ENCODE measurements around the gene SCAPER. TPM values are rescaled to one million over a fixed set of nuclear protein-coding genes. Genes with fewer than 3 reads are reported as not detected.

Gene SCAPER
- total and polyA plus RNA-seq, 2 donors (not counting 1 experiment from before 2014, with no cell fraction given), result 8.3 to 61.6 TPM

DNA sequence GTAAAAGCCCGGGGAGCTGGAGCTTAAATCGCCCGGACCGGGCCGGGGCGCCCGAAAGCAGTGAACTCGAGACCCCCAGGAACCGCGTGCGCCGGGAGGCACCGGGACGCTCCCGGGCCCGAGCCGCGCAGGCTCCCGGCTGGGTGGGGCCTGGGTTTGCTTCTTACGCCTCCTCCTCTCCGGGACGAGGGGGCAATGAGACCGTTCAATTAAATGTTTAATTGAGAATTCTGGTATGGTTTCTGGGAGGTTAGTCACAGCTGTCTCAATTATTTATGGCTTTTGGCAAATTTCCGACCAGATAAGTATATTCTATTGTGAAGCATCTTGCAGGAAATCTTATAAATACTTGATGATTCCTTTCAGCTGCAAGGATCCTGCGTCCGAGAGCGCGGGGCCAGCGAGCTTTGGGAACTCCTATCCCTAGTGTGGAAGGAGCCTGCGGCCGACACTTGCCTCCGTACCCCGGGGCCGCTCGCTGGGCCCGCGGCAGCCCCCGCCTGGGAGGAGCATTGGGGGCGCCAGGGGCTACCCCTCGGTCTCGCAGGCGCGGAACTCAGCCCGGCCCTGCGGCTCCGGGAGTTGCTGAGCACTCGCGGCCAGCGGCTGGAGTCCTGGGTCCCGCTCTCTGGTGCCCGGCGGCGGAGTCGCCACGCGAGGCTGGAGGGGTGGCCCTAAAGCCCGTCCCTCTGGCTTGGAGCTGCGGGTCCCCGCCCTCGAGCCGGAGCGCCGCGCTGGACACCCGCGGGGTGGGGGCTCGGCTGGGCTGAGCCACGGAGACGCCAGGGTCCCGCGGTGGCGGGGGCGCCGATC lies 558.3 kb downstream of the SCAPER start:
- POLR2A ChIA-PET, result interaction anchor here (1.9 kb wide), 1 partner anchor 11 kb away, joined by 9 read pairs; the partner anchor contains the start of gene ISL2
- intact Hi-C loops (cut with micrococcal nuclease), result loop anchor here (1.0 kb wide), 1 partner anchor 12 kb away; no protein-coding TSS in a partner anchor
- peak overlapping the region; percentile 59 for H3K9ac ChIP-seq (ENCODE audit: low read length)
- H3K9me3 Mint-ChIP-seq (ENCODE audit: insufficient read depth), result no peaks in the 10 kb centered on the region
- H2AFZ ChIP-seq (ENCODE audit: insufficient read depth, low read depth, low read length, poor library complexity, severe bottlenecking), result peak overlapping the region; percentile 47
- peak overlapping the region; percentile 11 to 55 (median 36) for H3K4me3 ChIP-seq (ENCODE audit: control extremely low read depth in 1 of 5, extremely low read depth in 1 of 5, insufficient read depth in 1 of 5, low read depth in 2 of 5, low read length in 4 of 5)
- TF ChIP-seq, protein P1, sequence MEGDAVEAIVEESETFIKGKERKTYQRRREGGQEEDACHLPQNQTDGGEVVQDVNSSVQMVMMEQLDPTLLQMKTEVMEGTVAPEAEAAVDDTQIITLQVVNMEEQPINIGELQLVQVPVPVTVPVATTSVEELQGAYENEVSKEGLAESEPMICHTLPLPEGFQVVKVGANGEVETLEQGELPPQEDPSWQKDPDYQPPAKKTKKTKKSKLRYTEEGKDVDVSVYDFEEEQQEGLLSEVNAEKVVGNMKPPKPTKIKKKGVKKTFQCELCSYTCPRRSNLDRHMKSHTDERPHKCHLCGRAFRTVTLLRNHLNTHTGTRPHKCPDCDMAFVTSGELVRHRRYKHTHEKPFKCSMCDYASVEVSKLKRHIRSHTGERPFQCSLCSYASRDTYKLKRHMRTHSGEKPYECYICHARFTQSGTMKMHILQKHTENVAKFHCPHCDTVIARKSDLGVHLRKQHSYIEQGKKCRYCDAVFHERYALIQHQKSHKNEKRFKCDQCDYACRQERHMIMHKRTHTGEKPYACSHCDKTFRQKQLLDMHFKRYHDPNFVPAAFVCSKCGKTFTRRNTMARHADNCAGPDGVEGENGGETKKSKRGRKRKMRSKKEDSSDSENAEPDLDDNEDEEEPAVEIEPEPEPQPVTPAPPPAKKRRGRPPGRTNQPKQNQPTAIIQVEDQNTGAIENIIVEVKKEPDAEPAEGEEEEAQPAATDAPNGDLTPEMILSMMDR (IDR thresholded peaks at IDR 0.05), result no peak
- TF ChIP-seq EZH2 (IDR thresholded peaks at IDR 0.05; ENCODE audit: borderline replicate concordance, insufficient read depth, low read depth, low read length, poor library complexity, severe bottlenecking), result peak; percentile 92
- peaks cover 22% of the 10 kb centered on the region for H3K4me1 Mint-ChIP-seq
- H3K27ac Mint-ChIP-seq, result no peak overlapping the region
- CTCF ChIA-PET, result interaction anchor here (2.9 kb wide), 1 partner anchor 11 kb away, joined by 9 read pairs; the partner anchor contains the start of gene ISL2
- WGBS (ENCODE audit: insufficient coverage), result 5% methylated on average over 64 of the region's 74 CpGs
- peaks cover 3 to 31% (median 10%) of the 10 kb centered on the region in 3 donors for H3K9me3 ChIP-seq (ENCODE audit: control extremely low read depth in 1 of 3, control insufficient read depth in 2 of 3, insufficient read depth in 1 of 3, low read length in 2 of 3)
- H3K36me3 ChIP-seq (replicated peaks in 1 of 2; ENCODE audit: control extremely low read depth in 1 of 2, control insufficient read depth in 1 of 2, extremely low read depth in 1 of 2, insufficient read depth in 2 of 2, low read length in 1 of 2), result no peaks in the 10 kb centered on the region
- ATAC-seq (ENCODE audit: low read depth) (no peak), DNase-seq (no peak)
- H3K4me1 ChIP-seq (ENCODE audit: control insufficient read depth in 2 of 2, insufficient read depth in 2 of 2, low read length in 2 of 2), result peaks cover 38 to 49% of the 10 kb centered on the region in 2 donors
- peaks cover 11% of the 10 kb centered on the region for H4K20me1 ChIP-seq (ENCODE audit: control insufficient read depth, insufficient read depth, low read length, poor library complexity, severe bottlenecking)
- H3K27me3 ChIP-seq (replicated peaks in 1 of 4; ENCODE audit: control extremely low read depth in 1 of 4, control insufficient read depth in 3 of 4, insufficient read depth in 4 of 4, low read length in 3 of 4), result peaks cover 10 to 62% (median 53%) of the 10 kb centered on the region in 4 experiments
- H3K4me2 ChIP-seq (replicated peaks; ENCODE audit: low read depth, low read length, poor library complexity, severe bottlenecking), result peak overlapping the region; percentile 90
- peaks cover 45% of the 10 kb centered on the region for H3K27me3 Mint-ChIP-seq
- no peaks in the 10 kb centered on the region for H3K79me2 ChIP-seq (ENCODE audit: control insufficient read depth, insufficient read depth, low read length)
- H3K4me3 Mint-ChIP-seq, result peak overlapping the region; percentile 73
- no peak overlapping the region for H3K27ac ChIP-seq (ENCODE audit: low read length in 2 of 2)
